ENCODE measurements around the gene ADIPOR2.

- TF ChIP-seq CTCF (IDR thresholded peaks at IDR 0.05) (peak in 5 of 12 donors; percentile 25 to 39 (median 32)), POLR2A (IDR thresholded peaks at IDR 0.05) (no peak)
These were observed 28.0 kb upstream of the ADIPOR2 start for GRCh38 chr12:1662761-1663439.
